ENCODE measurements around the gene SLAIN2. TPM values are rescaled to one million over a fixed set of nuclear protein-coding genes. Genes with fewer than 3 reads are reported as not detected.

Gene SLAIN2
- total RNA-seq, 1 experiment from 2014 or later, result 44.8 TPM

DNA sequence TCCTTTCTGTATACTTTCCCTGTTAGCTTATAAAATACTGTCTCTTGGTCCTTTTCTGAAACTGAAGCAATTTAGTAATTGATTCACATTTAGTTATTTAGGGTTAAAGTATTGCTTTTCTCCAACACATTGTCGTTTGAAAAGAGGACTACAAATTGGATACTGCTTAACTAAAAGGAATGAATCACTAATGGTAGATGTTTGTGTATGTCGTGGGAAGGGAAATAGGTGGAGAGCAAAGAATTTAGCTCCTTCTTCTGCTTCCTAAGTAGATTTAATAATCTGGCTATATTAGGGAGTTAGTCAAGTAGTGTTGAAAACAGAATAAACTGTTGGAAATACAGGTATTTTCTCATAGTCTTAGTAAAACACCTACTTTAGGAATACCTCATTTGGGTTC, 27.9 kb downstream of the SLAIN2 start:
- 0 out of 2 replicates have a peak, but pooled peaks cover 6% of the 10 kb centered on the region for H3K4me1 ChIP-seq
- Mint-ChIP-seq H3K4me1 (ENCODE audit: low read depth, unreplicated experiment) (peaks cover 18% of the 10 kb centered on the region), H3K4me3 (ENCODE audit: unreplicated experiment) (no peak overlapping the region), H3K36me3 (ENCODE audit: insufficient read depth, unreplicated experiment) (no peaks in the 10 kb centered on the region), H3K27me3 (ENCODE audit: insufficient read depth, unreplicated experiment) (no peaks in the 10 kb centered on the region), H3K27ac (ENCODE audit: unreplicated experiment) (no peak overlapping the region), H3K9me3 (ENCODE audit: unreplicated experiment) (no peaks in the 10 kb centered on the region)
- DNase-seq, result no peak
- H3K27me3 ChIP-seq (replicated peaks; ENCODE audit: control insufficient read depth, insufficient read depth, low read length), result no peaks in the 10 kb centered on the region
- intact Hi-C loops (cut with micrococcal nuclease; ENCODE audit: unreplicated experiment), result no loop called here
- H3K36me3 ChIP-seq (ENCODE audit: control insufficient read depth, insufficient read depth, low read length), result no peaks in the 10 kb centered on the region
- no peak overlapping the region for H3K4me3 ChIP-seq (ENCODE audit: low read depth, low read length)
- no peaks in the 10 kb centered on the region for H3K9me3 ChIP-seq
- TF ChIP-seq, protein P1, sequence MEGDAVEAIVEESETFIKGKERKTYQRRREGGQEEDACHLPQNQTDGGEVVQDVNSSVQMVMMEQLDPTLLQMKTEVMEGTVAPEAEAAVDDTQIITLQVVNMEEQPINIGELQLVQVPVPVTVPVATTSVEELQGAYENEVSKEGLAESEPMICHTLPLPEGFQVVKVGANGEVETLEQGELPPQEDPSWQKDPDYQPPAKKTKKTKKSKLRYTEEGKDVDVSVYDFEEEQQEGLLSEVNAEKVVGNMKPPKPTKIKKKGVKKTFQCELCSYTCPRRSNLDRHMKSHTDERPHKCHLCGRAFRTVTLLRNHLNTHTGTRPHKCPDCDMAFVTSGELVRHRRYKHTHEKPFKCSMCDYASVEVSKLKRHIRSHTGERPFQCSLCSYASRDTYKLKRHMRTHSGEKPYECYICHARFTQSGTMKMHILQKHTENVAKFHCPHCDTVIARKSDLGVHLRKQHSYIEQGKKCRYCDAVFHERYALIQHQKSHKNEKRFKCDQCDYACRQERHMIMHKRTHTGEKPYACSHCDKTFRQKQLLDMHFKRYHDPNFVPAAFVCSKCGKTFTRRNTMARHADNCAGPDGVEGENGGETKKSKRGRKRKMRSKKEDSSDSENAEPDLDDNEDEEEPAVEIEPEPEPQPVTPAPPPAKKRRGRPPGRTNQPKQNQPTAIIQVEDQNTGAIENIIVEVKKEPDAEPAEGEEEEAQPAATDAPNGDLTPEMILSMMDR (IDR thresholded peaks at IDR 0.05; ENCODE audit: insufficient read depth in 1 of 2, low read depth in 1 of 2, low read length in 1 of 2, severe bottlenecking in 1 of 2, unreplicated experiment in 1 of 2), result no peak
- ChIA-PET POLR2A (no interaction called here), CTCF (no interaction called here)
- no TSS peak for BruUV-seq (replicated peaks)

DNA sequence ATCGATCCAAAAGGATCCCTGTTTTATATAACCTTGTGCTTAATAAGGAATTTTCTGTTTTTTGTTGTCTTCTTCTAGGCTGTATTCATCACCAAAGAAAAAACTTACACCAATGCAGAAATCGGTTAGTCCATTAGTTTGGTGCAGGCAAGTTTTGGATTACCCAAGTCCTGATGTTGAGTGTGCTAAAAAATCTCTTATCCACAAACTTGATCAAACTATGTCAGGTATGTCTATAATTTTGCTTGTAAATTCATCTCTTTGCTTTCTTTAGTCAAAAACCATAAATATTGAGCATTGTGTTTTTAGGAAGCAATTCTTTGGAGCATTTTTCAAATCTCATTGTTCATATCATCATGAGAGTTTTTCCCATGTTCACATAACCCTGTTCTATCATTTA, 28.4 kb downstream of the SLAIN2 start:
- Histone ChIP-seq H3K36me3 (ENCODE audit: control insufficient read depth, insufficient read depth, low read length) (no peaks in the 10 kb centered on the region), H3K4me3 (ENCODE audit: low read depth, low read length) (no peak overlapping the region), H3K9me3 (no peaks in the 10 kb centered on the region), H3K4me1 (peaks cover 6% of the 10 kb centered on the region; the same call in 1 of the 2 replicates), H3K27me3 (replicated peaks; ENCODE audit: control insufficient read depth, insufficient read depth, low read length) (no peaks in the 10 kb centered on the region)
- ChIA-PET POLR2A (no interaction called here), CTCF (no interaction called here)
- no peaks in the 10 kb centered on the region for H3K27me3 Mint-ChIP-seq (ENCODE audit: insufficient read depth, unreplicated experiment)
- no peaks in the 10 kb centered on the region for H3K36me3 Mint-ChIP-seq (ENCODE audit: insufficient read depth, unreplicated experiment)
- no TSS peak for BruUV-seq (replicated peaks)
- no peak overlapping the region for H3K27ac Mint-ChIP-seq (ENCODE audit: unreplicated experiment)
- TF ChIP-seq, protein P1 (IDR thresholded peaks at IDR 0.05; ENCODE audit: insufficient read depth in 1 of 2, low read depth in 1 of 2, low read length in 1 of 2, severe bottlenecking in 1 of 2, unreplicated experiment in 1 of 2), result no peak
- H3K4me1 Mint-ChIP-seq (ENCODE audit: low read depth, unreplicated experiment), result peaks cover 23% of the 10 kb centered on the region
- H3K4me3 Mint-ChIP-seq (ENCODE audit: unreplicated experiment), result no peak overlapping the region
- intact Hi-C loops (cut with micrococcal nuclease; ENCODE audit: unreplicated experiment), result no loop called here
- H3K9me3 Mint-ChIP-seq (ENCODE audit: unreplicated experiment), result no peaks in the 10 kb centered on the region
- no peak for DNase-seq

DNA sequence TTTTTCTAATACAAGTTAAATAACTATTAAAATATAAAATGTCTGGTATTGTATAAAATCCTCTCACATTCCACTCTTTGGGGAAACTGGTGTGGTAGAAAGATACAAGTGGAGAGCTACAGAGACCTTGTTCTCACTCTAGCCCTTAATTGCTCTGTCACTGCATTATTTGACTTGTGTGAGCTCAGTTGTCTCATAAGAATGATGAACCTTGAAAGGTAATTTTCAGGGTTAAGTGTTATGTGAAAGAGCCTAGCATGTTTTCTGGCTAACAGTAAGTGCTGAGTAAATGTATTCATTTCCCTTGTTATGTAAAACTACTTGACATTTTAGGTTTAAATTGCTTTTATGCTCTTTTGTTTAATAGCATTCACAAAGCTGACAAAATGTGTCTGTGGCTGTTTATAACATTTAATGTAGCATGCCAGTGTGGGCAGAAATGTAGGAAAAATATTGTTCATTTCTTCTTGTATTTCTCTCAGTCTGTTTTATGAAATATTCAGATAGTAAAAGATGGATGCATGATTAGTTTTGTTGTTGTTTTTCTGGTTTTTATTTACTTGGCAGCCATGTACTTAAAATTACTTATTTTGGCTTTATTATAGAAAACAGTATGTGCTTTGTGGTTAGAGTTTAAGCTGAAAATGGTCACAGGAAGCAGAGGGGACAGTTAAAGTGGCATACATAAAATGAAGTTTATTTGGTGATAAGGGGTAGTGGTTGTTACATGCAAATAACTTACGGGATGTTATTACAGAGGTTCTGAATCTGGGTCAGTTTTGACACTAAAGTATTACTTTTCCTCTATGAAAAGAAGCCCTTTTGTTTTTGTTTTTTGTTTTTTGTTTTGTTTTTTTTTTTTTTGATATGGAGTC, 29.2 kb downstream of the SLAIN2 start:
- TF ChIP-seq, protein P1 (IDR thresholded peaks at IDR 0.05; ENCODE audit: insufficient read depth in 1 of 2, low read depth in 1 of 2, low read length in 1 of 2, severe bottlenecking in 1 of 2, unreplicated experiment in 1 of 2), result no peak
- no peaks in the 10 kb centered on the region for H3K27me3 Mint-ChIP-seq (ENCODE audit: insufficient read depth, unreplicated experiment)
- no peaks in the 10 kb centered on the region for H3K27me3 ChIP-seq (replicated peaks; ENCODE audit: control insufficient read depth, insufficient read depth, low read length)
- no peak overlapping the region for H3K27ac Mint-ChIP-seq (ENCODE audit: unreplicated experiment)
- H3K4me1 ChIP-seq, result peaks cover 14% of the 10 kb centered on the region
- no peaks in the 10 kb centered on the region for H3K9me3 Mint-ChIP-seq (ENCODE audit: unreplicated experiment)
- H3K4me3 ChIP-seq (ENCODE audit: low read depth, low read length), result no peak overlapping the region
- no TSS peak for BruUV-seq (replicated peaks)
- H3K9me3 ChIP-seq, result no peaks in the 10 kb centered on the region
- H3K4me3 Mint-ChIP-seq (ENCODE audit: unreplicated experiment), result no peak overlapping the region
- H3K4me1 Mint-ChIP-seq (ENCODE audit: low read depth, unreplicated experiment), result peaks cover 31% of the 10 kb centered on the region
- H3K36me3 ChIP-seq (ENCODE audit: control insufficient read depth, insufficient read depth, low read length), result no peaks in the 10 kb centered on the region
- intact Hi-C loops (cut with micrococcal nuclease; ENCODE audit: unreplicated experiment), result no loop called here
- H3K36me3 Mint-ChIP-seq (ENCODE audit: insufficient read depth, unreplicated experiment), result peaks cover 2% of the 10 kb centered on the region
- no peak for DNase-seq
- ChIA-PET CTCF (no interaction called here), POLR2A (interaction anchor here (0.6 kb wide), 1 partner anchor 28 kb away, joined by 5 read pairs; no protein-coding TSS in a partner anchor)

Measured in Caco-2 (cell line).